NCI-H1930 (cell line): ENCODE results near the gene PHKA1.
"Not testable (repeated sequence)": the region's sequence is repeated elsewhere in the genome, so short reads cannot be mapped to it uniquely, and the experiment has no call there.

Source experiments
- DNase-seq, 2 experiments: peaks; one replicate each; lab custom pipeline; 2025; lab: John Stamatoyannopoulos, UW

PHKA1 gene

DNA sequence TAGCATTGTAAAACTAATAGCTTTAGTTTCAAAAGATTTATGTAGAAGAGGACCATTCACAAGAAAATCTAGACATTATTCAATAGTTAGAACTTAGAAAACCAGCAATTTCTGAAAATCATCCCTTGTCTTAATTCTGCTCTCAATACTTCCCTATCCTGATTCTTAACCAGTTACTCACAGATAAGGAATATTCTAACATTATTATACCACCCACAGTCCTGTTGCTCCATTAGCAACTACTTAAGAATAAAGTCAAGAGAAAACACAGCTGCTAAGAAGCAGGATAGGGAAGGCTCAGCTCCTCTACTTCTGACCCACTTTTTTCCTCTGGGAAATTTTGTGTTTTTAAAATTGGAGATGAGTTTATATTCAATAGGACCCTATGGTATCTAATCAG, 47.7 kb downstream of the PHKA1 start:
- DNase-seq, result no peak

DNA sequence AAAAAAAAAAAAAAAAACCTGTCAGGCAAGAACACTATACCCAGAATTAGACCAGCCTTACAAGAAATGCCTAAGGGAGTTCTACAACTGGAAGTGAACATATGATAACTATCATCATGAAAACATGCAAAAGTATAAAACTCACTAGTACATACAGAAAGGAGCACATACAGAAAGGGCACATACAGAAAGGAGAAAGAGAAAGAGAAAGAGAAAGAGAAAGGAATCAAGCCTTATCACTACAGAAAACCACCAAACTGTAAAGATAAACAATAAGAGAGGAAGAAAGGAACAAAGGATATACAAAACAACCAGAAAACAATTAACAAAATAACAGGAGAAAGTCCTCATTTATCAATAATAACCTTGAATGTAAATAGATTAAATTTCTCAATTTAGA, 50.4 kb downstream of the PHKA1 start:
- DNase-seq, result no peak

DNA sequence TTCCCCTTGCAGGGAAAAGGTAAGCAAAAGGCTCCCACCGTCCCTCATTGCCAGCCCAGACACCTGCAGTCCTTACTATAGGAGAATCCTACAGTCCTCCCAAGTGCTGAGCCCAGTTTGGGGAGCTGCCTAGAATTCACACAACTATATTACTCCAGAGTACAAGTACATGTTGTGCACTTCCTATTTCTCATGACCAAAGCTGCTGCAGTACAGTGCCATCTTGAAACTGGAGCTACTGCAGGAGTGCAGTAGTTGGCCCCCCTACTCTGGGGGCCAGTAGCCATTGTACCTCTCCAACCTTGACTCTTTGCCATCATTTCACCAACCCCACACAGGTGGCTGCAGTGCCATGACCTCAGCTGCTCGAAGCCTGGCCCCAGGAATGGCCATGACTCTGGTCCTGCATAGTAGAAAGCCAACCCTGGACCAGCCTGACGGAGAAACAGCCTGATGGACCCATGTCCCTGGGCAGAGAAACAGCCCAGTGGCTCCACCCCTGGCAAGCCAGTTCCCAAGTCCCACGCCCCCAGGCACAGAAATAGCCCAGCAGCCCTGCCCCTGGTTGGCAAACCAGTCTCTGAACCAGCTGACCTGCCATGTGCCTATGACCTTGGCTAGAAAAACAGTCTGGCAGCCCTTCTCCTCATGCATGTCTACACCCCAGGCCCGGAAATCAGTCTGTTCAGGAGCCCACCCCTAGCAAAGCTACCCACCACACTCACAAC, 51.9 kb downstream of the PHKA1 start:
- no peak for DNase-seq

DNA sequence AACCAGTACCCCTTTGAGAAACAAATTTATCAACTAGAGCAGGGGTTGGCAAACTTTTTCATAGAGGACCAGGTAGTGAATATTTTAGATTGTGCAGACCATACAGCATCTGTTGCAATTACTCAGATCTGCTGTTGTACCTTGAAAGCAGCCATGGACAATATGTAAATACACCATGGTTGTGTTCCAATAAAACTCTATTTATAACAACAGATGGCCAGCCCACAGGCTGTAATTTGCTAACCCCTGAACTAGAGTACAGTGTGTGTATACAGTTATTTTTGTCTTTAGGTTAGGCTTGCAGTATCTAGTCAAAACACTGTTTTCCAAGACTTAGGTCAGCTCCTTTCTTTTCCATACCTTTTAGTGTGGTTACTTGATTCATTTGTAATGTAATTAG, 54.4 kb downstream of the PHKA1 start:
- DNase-seq, result no peak

DNA sequence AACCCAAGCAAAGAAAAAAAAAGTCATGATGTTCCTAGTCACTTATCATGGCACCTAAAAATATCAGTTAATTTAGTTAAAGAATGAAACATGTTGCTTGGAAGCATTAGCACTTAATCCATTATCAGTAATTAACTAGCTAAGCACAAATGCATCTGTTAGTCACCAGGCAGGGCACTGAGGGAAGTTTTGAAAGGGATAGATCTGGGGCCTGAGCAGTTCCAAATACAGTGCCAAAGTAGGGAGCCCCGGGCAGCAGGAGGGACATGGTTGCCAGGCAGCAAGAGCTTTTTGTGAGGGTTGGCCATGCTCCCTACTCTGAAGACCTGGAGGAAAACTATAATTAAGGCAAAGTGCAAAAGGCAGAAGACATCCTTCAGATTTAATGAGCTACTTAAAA, 62.0 kb downstream of the PHKA1 start:
- DNase-seq, result no peak

DNA sequence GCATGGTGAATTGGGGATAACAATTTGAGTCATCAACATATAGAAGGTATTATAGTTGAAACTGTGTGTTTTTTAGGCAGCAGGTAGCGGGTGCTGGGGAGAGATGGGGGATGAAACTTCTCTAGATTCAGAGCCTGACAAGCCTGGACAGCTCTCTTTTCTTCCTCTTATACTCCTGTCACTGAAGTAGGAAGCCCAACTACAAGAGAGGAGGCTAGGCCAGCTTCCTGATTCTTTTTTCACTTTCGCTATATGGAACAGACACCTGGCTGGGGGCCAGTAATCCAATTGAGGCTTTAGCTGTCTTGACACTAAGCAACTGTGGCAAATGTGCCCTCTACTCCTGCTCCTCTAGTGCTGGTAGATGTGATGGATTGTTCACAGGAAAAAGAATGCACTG, 69.2 kb downstream of the PHKA1 start:
- DNase-seq, result no peak

DNA sequence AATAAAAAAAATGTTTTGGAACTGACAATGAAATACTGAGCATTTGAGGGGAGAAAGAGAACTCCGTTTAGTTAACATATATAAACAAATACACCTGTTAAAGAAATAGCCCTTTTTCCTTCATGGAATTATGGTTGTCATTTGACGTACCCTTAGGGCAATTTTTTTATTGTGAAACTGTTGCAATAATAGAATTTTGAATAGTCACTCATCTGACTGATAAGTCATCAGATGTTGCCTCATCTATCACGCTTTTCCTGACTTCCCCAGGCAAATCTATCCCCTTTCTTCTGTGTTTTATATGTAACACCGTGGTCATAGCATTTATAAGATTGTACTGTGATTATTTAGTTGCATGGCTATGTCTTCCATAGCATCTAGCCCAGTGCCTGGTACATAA, 72.5 kb downstream of the PHKA1 start:
- no peak for DNase-seq

DNA sequence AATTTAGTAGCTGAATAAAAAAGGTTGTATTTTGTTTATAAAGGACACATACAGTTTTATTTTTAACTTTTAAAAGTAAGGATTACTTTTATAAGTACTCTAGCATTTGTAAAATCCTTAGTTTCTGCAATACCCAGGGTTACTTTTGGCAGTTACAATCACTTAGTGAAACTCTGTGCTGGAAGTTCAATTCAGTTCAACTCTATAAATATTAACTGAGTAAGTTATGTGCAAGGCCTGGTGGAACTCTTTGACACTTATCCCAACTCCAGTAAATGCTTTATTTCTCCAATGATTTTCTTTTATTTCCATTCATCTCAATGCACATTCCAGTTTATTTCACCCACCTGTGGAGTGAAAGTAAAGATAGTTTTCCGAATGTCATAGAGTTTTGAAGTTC, 78.2 kb downstream of the PHKA1 start:
- DNase-seq, result no peak

DNA sequence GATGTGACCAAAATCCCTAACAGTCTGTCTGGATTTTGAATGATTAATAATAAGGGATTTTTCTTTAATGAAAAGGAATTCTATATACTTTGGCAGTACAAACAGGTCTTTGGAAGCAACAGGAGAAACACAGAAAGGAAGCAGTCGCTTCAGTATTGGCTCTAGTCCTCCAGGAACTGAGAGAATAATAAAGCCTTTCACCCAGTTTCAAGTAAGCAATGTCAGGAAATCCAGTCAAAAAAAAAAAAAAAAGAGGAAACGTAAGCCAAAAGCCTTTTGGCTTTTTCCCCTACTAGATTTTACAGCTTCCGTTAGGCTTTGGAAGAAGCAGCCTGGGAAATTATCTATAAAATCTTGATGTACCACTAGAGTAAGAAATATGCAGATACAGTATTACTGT, 79.8 kb downstream of the PHKA1 start:
- no peak for DNase-seq

DNA sequence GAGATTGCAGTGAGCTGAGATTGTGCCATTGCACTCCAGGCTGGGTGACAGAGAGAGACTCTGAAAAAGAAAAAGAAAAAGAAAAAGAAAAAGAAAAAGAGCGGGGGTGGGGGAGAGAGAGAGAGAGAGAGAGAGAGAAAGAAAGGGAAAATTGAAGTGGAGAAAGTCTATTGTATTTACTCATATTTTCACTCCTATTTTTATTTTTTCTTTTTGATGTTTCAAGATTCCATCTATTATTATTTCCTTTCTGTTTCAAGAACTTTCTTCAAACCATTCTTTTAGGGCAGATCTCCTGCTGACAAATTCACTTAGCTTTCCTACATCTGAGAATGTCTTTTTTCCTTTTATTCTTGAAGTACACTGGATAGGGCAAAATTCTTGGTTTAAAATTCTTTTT, 83.9 kb downstream of the PHKA1 start:
- no peak for DNase-seq

DNA sequence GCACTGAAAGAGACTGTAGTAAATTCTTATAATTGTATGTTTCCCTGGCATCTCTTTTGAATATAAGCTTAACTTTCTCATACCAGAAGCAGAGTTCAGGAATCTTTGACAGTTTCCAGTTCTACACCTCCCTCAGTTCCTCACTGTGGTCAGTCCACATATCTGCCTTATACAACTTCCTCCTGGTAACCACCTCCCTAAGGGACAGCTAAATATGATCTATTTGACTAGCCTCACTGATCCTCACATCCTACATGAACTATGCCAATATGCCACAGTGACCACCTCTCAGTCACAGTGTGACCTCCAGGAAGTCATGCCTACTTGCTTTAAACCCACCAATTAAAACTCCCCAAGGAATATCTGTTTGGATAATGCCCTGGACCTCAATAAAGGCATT, 89.9 kb downstream of the PHKA1 start:
- no peak for DNase-seq

DNA sequence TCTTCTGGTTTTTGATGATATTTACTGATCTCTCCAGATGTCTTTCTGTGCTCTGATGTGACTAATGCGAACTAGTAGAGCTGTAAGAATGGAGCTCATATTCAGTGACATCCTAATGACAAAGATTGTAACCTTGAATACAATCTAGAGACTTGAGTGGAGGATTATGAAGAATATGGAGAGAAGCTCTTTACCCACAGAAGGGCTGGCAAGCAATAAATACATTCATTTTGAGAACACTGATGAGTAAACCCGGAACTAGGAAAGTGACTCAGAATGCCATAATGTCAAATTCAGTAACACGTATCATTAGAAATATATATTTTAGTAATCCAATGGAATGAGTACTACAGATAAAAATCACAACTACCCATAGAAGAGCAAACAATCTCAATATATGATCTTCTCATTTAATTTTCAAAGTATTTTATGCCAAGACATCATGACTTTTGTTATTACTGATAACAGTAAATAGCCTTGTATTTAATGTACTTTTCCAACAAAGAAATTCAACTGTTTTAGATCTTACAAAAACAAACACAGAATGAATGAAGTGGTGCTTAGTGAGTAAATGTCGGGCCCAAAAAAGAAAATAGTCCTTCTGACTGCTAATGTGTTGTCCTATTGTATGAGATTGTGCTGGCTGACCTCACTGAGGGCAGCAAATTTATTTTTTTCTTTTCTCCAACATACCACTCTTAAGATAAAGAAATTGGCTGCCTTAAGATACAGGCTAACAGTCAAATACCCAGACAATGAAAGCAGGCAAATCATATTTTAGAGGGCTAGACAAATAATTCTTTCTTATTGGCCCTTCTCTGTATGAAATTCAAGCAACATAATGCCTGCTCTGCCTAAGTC, 92.3 kb downstream of the PHKA1 start:
- DNase-seq, result no peak

DNA sequence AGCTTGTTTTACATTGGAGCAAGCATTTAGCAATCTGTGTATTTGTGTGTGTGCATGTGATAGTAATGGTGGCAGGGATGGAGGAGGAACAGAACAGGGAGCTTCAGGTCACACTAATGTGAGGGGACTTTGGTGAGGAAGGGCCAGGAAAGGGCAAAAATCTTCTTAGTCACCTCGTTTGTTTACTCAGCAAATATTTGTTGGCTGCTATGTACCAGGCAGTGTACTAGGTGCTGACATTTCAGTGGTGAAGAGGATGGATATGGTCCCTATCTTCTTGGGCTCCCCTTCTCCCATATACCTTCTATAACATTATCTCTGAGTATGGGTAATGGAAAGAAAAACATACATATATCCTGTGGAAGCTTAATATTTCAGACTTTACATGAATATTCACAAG, 92.9 kb downstream of the PHKA1 start:
- no peak for DNase-seq

DNA sequence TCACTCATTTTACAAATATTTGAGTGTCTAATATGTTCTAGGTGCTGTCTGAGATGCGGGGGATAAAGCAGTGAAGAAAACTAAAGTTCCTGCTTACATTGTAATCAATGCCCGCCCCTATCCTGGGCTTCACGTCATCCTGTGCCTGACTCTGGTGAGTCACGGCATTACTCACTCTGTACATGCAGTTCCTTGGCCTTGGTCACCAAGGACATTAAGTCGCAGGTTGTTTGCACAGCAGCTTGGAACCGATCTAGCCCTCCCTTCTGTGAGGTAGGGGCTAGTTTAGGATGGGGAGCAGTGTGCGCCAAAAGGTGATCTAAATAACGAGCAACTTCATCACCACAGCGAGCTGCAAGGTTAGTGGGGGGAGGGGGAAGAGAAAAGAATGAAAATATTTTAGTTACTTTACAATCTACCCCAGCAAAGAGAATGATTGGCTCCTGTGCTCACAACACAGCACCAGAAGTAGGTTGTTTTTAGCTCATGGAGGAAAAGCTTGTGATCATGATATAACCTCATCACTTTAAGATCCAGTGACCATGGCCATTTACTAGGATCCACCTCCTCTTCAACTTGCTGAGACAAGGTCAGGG, 93.5 kb downstream of the PHKA1 start:
- DNase-seq, result no peak

DNA sequence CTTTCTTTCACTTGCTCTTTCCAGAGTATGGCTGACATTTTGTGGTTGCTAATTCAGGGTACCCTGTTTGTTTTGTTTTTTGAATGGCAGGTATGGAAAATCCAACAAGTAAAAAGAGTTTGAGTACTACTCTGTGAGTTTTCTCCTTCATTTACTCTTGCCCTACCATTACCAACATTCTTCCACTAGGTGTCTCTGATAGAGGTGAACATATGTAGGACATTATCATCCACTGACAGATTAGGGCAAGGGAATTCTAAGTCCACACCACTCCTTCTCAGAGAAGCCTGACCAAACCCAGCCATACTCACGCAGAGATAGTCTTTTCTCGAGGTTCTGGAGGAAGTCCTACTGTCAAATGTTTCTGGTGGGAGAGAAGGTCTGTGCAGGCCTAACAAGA, 104.8 kb downstream of the PHKA1 start:
- no peak for DNase-seq

DNA sequence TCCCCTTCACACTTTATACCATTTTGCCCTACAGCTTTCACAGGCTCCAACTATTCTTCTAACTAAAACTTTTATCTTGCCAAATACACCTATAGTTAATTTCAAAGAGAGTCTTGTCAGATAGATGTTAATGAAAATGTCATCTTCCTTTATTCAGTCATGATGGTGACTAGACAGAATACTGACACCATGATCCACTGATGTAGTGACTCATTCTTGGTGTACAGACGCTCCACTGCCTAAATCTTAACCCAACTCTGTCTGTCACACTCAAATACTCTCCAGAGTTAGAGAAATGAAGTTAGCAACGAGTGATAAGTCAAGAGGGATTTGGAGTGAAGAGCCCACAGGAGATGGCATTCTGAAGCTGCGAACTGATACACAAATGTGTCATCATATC, 109.4 kb downstream of the PHKA1 start:
- no peak for DNase-seq

DNA sequence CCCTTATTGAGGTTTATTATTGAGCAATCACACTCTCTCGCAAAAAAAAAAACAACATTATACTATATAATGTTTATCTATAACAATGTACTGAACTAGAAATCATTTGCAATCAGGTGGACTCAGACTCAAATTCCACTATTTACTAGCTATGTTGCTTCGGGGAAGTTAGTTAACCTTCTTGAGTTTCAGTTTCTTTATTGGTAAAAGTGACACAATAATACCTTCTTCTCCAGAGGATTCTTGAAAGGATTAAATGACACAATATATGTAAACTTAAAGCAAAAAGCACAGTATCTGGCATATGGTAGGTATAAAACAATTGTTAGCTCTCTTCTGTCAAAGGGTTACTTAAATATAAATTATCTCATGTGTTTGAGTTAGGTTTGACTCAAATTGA, 110.0 kb downstream of the PHKA1 start:
- DNase-seq, result no peak

DNA sequence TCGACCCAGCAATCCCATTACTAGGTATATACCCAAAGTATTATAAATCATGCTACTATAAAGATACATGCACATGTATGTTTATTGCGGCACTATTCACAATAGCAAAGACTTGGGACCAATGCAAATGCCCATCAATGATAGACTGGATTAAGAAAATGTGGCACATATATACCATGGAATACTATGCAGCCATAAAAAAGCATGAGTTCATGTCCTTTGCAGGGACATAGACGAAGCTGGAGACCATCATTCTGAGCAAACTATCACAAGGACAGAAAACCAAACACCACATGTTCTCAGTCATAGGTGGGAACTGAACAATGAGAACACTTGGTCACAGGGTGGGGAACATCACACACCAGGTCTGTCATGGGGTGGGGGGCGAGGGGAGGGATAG, 123.1 kb downstream of the PHKA1 start:
- not testable (repeated sequence) for DNase-seq

DNA sequence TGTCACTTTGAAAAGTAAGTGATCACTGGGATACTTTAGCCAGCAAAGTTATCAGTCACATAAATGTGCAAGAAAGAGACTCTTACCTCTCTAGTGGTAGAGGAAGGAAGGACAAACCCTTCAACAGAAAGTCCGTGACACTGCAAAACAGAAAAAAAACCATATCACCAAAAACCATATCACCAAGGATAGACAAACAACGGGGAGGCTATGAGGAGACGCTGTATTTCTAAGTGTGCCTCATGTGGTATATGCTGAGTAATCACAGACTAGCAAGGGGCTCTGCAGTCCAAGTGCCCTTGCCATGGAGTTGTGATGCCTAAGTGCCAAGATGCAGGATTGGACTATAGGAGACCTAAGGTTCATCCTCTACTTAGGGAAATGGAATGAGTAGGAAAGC, 129.9 kb downstream of the PHKA1 start:
- no peak for DNase-seq

DNA sequence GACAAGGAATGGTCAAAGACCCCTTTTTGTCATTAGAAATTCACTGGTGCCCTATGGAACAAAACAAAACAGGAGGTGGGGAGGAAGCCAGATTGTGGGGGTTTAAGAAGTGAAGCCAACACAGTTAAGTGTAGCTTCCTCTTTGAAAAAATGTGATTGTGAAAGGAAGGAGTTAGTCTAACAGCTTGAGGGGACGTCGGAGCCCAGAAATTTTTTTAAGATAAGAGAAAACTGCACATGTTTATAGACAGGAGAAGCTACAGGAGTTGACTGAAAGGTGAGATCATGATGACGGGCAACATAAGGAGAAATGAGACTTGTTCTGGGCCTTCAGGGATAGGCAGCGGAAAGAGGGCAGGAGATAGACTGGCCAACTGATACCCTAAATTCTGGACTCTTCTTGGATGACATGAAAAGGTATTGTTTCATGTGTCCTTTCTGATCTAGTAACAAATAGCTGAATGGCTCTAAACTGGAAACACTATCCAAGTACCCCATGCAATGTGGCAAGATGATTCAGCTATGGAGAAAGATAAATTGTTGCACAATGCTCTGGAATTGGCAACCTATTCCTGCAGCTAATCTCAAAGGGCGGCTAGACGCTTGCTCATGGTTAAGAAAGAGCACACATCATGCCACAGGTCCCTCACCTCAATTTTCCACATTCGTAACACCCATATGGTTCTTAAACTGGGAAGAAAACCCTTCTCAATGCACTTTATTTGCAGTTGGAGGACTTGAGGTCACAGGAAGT, 137.8 kb downstream of the PHKA1 start:
- DNase-seq, result no peak

DNA sequence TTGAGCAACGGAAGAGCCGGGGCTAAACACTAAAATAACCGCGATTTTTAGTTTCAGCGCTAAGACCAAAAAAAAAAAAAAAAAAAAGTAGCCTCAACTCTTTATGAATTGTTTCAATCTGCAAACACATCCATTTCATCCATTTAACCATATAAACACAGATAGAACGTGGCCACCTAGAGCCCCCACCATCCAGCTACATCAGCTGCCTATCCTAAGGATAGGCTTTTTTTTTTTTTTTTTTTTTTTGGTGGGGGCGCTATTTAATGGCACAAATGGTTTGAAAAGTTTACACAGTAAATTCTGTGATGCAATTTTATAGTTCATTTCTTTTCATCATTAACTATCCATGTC, 141.0 kb downstream of the PHKA1 start:
- no peak for DNase-seq
